Mesenteric fat pad (tissue), 1 donor: ENCODE measurements around the gene GAREM2. TPM values are rescaled to one million over a fixed set of nuclear protein-coding genes. Genes with fewer than 3 reads are reported as not detected.

Experiments used
- DNase-seq: peaks from one replicate; pipeline ENCODE4 v3.0.0-alpha.2; 2020; ENCODE audit warnings: low spot score
- long read RNA-seq: library from polyadenylated mRNA; unstranded; transcript quantifications from one replicate; pipeline ENCODE4 v2.0.0, GENCODE V29; 2020
- total RNA-seq: library from RNA; stranded (reverse); fragmentation: NEBNext Ultra II Directional; extraction: Animal tissue kit (Norgen Biotek cat#: 25700); gene quantifications from one replicate; pipeline ENCODE4 v1.2.1, GENCODE V29; 2021
- donor health status: DM: yes; HTN: yes; CAD: no.

Gene GAREM2
- 6.8 TPM for total RNA-seq
- long read RNA-seq, partial matches to known transcripts = 0 of 11 reads
- long read RNA-seq, other reads (novel, unspliced or antisense) = 11 of 11 reads

DNA sequence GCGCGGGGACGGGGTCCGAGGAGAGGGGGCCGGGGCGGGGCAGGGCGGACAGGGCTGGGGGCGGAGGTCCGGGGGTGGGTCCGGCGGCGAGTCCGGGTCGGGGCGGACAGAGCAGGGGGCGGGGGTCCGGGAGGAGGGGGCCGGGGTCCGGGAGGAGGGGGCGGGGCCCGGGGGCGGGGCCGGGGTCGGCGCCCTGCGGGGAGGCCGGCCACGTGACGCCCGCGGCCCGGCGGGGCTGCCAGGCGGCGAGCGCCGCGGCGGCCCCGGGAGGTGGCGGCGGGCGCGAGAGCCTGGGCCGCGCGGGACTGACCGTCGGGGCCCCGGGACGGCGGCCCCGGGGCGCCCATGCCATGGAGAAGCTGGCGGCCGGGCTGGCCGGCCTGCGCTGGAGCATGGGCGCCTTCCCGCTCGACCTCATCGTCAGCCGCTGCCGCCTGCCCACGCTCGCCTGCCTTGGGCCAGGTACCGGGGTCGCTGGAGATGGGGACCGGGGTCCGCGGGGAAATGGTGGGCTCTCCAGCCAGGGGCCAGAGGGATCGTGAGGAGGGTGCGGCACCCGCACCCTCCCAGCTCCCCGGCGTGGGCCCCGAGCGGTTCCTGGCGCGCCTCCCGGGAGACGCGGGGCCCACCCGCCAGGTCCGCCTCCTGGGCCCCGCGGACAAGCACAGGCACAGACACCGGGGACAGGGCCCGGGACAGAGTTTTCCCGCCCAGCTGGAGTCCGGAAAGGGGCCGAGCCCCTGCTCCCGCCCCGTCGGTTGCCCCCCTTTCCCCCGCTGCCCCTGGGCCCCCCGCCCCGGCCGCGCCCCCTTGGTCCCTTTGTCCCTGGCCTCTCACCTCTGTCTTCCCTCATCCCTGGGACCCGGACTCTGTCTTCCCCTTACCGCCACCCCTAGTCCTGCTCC lies at the start of gene GAREM2:
Gene GAREM2 (plus strand): TSS at position 218 of the 905 bp plus-strand sequence. CDS start 133 bp downstream, at position 351.
- DNase-seq = peak; percentile 83

DNA sequence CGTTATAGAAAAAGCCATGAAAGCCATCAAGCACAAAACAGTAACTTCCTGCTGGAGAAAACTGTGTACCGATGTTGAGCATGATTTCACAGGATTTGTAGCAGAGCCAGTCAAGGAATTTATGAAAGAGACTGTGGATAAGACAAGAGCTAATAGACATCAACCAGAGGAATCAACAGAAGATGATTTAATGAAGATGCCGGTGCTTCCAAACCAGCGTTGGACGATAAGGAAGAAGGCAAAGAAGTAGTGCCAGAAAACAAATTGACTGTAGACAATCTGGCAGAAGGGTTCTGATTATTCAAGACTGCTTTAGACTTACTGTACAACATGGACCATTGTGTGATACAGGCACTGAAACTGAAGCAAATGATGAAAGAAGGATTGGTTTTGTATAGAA lies 49.5 kb upstream of the GAREM2 start:
- no peak for DNase-seq

DNA sequence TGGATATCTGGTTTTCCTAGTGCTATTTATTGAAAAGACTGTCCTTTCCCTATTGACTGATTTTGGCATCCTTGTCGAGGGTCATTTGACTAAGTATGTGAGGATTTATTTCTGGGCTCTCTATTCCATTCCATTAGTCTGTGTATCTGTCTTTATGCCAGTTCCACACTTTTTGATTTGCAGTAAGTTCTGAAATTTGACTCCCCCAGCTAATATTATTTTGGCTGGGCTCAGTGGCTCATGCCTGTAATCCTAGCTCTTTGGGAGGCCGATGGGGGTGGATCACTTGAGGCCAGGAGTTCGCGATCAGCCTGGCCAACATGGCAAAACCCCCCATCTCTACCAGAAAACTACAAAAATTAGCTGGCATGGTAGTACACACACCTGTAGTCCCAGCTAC lies 46.8 kb upstream of the GAREM2 start:
- DNase-seq = no peak

DNA sequence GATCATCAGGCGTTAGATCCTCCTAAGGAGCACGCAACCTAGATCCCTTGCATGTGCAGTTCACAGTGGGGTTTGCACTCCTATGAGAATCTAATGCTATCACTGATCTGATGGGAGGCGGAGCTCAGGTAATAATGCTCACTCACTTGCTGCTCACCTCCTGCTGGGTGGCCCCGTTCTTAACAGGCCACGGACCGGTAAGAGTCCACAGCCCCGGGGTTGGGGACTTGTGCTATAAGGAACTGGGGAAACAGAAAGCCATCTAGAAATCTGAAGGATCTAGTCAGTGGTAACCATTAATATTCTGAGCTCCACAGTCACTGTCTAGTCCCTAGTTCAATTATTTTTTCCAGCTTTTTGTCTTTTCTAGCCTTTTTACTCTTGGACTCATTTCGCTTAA lies 44.7 kb upstream of the GAREM2 start:
- DNase-seq = no peak

DNA sequence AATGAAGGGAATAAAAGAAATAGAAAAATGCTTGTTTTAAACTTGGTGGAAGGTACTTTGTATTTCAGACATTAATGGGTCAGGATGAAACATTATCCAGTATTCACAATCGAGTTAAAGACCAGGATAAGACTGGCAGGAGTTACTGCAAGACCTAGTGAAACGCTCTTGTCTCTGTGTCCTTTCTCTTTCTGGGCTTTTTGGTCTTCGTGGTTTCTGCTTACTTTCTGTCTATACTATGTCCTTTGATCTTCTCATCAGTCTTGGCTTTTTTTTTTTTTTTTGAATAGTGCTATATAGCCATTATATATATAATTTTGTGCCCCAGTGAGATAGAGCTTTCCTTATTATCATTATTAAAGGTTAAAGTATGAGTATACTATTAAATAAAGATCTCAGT lies 42.1 kb upstream of the GAREM2 start:
- no peak for DNase-seq

DNA sequence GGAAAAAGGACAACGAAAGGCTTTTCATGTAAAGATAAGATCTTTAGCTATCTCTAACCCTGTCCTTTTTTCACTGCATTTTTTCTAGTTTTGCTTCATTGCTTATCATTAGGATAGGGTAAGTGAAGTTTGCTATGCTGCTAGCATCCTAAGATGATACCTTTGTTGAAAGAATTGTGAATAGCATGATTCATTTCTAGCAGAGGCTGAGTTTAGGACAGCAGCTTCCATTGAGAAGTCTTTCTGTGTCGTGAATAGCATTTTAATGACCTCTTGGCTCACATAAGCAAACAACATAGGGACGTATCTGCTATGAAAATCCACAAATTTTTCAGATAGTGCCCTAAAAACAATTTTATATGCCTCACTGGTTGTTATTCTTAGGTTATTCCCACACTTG lies 36.4 kb upstream of the GAREM2 start:
- no peak for DNase-seq

DNA sequence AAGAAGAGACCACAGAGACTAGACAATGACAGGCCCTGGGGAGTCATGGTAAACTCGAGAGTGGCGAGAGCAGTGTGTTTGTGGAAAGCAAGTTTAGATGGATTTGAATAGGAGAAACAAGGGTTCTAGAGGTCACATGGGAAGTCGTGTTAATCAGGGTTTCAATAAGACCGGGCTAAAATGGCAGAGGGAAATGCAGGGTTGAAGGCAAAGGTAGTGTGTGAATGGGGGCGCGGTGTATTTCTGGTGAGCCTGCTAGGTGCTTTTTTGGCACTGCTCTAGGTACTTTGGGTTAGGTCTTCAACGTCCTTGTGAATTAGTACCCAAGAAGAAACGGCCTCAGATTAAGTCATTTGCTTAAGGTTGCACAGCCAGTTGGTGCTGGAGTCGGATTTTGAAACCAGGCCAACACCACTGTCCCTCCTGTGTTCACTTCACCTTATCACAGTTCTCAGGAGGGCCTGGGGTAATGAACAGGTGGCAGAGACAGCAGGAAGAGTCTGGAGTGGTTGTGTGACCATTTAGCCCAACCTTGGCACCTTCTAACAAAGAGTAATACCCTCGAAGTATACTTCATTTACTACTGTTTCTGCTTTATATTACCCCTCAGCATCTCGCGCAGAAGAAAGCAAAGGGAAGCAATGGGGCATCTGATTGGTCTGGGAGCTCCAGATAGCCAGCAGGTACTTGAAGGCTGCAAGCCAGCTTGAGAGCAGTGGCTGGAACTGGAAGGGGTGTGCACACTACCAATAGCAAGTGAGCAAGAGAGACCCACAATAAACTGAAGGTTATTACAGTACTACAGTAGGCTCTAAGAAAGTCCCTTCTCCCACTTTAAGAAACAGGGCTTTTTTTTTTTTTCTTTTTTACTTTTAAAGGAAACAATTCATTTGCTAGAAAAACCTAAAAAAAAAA lies 33.4 kb upstream of the GAREM2 start:
- DNase-seq = no peak

DNA sequence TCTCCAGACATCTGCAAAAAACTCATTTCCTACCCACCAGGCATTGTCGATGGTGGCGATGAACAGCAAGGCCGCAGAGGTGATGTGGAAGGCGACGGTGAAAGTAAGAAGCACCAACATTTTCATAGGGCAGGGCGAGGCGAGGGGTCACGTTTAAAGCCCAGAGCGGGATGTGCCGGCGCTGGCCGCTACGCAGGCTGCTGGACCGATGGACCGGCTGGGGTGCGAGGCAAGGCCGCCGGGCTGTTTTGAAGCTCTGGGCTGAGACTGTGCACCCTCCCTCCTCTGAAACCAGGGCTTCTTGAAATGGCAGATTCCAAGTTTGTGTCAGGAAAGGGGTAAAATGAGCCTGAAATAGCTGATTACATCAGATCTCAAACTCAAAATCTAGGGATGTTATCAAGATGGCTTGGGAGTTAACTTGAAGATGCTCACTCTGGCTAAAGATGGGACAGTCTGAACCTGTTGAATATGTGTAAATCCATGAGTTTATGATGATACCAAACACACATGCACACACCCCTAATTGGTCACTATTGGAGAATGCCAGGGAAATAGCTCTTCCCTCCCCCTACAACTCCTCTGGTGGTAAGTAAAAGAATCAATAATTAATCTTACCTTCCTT lies 31.6 kb upstream of the GAREM2 start:
- no peak for DNase-seq

DNA sequence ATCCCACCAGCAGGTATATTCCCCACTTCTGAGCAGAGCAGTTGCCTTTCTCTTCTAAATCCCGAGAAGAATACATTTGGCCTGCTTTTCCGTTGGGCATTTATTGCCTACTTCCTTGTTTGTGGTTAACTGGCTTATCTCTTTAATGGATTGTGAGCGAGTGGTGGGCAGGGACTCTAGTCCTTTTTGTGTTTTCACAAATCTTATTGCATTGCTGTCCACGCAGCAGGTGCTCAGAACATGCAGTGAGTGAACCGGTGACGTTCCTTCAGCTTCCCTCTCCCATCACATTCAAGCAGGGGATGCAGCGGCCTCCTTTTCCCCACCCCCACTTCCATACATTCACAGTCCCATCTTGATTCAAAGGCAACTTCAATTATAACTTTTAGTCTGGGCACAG lies 28.9 kb upstream of the GAREM2 start:
- no peak for DNase-seq

DNA sequence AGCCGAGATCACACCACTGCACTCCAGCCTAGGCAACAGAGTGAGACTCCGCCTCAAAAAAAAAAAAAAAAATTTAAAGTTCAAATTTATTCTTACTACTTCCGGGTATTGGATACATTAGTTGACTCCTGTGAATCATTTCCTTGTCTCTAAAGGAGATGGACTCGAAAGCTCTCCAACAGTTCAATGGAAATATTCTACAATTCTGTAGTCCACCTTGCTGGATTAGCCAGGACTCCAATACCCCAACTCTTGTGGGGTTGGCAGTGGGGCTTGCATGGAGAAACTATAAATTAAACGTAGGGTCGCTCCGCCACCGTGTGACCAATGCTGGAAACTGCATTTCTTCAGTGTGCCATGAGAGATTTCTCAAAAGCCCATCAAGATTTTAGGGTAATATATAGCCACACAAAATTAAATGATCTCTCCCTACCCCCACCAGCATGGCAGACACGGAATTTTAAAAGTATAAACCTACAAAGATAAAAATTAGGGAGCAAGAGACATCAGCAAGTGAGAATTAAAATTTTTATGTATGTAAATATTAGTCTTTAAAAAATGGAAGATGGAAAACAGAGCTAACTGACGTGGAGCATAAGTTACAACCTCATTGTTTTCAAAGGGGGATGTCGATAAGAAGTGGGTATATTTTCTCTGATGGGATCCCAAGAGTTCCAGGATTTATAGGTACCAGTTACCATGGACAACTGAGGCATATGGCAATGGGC lies 27.8 kb upstream of the GAREM2 start:
- no peak for DNase-seq

DNA sequence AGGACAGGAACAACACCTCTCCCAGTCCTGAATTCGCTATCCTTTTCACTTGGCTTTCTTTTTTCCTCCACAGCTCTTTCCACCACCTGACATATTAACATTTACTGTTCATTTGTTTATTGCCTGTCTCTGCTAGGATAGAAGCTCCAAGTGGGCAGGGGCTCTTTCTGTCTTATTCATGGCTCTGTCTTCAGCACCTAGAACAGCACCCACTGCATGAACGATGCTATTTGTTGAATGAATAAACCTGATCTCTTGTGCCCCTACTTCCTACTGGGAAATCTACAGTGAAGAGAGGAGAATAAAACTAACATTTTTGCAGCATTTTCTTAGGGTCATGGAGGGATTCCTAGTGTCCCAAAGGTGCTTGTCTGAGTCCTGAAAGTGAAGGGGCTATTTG lies 24.4 kb upstream of the GAREM2 start:
- no peak for DNase-seq

DNA sequence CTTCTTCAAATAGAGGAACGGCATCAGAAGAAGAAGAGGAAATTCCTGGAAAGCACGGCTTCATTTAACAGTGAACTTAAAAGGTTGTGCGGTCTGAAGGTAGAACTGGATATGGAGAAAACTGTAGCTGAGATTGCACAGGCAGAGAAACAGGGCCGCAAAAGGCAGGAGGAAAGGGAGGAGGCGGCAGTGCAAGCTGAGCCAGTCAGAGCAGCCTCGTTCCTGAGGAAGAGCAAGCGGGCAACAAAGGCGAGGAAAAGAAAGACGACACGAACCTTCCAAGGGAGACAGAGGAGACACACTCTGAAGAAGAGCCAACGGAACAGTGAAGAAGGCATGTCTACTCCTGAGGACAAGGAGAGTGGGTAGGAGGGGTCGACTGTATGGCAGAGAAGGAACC lies 22.6 kb upstream of the GAREM2 start:
- DNase-seq = peak; percentile 72

DNA sequence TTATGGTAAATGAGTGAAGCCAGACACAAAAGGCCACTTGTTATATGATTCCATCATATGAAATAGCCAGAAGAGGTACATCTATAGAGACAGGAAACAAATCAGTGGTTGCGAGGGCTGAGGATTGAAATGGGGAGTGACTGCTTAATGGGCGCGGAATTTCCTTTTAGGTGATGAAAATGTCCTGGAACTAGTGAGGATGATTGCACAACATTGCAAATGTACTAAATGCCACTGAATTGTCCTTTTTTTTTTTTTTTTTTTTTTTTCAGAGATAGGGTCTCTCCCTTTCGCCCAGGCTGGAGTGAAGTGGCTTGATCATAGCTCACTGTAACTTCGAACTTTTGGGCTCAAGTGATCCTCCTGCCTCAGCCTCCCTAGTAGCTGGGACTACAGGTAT lies 15.3 kb upstream of the GAREM2 start:
- no peak for DNase-seq

DNA sequence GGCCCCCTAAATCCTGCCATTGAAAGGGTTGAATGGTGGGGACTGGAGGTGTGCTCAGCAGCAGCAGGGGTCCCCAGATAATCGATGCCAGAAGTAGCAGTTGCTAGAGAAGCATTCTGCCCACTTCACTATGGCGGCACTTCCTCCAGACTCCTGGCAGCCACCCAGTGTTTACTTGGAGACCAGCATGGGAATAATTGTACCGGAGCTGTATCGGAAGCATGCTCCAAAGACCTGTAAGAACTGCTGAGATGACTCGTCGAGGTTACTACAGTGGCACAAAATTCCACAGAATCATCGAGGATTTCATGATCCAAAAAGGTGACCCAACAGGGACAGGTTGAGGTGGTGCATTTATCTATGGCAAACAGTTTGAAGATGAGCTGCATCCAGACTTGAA lies 11.0 kb upstream of the GAREM2 start:
- peak; percentile 45 for DNase-seq

DNA sequence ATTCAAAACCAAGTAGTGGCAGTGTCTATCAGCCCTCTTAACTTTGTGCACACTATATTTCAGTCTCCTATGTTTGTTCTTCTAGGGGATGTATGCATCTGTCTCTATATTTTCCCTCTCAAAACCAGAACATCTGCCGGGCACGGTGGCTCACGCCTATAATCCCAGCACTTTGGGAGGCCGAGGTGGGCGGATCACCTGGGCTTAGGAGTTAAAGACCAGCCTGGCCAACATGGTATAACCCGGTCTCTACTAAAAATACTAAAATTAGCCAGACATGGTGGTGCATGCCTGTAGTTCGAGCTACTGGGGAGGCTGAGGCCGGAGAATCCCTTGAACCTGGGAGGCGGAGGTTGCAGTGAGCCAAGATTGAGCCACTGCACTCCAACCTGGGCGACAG lies 9.9 kb upstream of the GAREM2 start:
- no peak for DNase-seq

DNA sequence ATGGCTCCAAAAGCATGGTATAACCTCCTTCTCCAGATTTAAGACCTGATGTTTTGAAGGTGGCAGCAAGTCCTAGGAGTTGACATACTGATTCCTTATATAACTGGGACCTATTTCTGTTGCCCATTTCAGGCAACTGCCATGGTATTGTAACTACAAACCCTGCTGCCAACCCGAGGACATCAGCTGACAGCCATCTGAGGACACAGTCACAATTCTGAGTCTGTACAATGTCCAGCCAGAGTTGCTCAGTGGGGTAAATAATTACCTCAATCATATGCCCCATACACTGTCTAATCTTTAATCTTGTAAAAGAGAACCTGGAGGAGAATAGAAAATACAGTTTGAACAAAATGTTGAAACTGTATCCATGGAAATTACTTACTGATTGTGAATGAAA lies 8.7 kb upstream of the GAREM2 start:
- no peak for DNase-seq

DNA sequence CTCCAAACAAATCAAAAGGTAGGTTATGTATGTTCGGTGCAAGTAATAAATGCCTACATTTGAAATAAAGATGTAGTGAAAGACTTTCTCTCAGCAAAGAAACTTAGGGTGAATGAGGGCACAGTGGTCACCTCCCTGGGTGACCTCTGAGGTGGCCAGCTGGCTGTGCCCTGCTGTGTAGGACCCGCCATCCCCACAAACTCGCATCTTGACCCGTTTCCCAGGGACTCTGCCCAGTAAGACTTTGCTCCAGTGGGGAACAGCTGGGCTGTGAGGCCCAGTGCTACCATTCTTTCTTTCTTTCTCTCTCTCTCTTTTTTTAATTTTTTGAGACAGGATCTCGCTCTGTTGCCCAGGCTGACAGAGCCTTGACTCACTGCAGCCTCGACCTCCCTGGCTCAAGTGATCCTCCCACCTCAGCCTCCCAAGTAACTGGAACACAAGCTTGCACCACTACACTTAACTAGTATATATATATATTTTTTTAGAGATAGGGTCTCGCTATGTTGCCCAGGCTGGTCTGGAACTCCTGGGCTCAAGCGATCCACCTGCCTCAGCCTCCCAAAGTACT lies 8.2 kb upstream of the GAREM2 start:
- peak; percentile 72 for DNase-seq

DNA sequence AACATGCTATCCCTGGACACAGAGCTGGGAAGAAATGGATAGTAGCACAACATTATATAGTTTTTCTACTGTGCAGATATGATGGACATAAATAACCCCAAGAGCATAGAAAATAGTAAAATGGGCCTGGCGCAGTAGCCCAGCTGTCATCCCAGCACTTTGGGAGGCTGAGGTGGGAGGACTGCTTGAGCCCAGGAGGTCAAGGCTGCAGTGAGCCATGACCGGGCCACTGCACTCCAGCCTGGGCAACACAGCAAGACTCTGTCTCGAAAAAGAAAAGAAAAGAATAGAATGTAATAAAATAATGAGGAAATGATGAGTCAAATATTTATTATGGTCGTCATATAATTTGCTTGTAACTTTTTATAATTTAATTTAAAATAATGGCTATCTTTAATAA lies 7.5 kb upstream of the GAREM2 start:
- DNase-seq = peak; percentile 22

DNA sequence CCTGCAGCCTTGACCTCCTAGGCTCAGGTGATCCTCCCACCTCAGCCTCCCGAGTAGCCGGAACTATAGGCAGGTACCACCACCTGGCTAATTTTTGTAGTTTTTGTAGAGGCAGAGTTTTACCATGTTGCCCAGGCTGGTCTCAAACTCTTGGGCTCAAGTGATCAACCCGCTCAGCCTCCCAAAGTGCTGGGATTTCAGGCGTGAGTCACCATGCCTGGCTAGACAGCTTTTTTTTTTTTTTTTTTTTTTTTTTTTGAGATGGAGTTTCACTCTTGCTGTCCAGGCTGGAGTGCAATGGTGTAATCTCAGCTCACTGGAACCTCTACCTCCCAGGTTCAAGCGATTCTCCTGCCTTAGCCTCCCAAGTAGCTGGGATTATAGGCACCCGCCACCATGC lies 6.3 kb upstream of the GAREM2 start:
- DNase-seq = peak; percentile 33

DNA sequence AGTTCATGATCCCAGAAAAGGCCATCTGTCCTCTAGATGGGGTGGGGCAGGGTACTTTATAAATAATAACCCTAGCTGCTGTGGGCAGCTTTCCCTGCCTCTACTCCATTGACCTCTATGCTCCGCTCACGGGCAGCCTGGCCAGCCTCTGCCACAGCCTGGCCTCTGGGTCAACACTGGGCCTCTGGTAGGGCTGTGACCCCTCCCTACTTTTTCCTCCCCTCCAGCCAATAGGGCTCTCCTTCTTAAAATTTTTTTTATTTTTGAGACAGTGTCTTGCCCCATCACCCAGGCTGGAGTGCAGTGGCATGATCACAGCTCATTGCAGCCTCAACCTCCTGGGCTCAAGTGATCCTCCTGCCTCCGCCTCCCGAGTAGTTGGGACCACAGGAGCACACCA lies 4.1 kb upstream of the GAREM2 start:
- DNase-seq = peak; percentile 53

DNA sequence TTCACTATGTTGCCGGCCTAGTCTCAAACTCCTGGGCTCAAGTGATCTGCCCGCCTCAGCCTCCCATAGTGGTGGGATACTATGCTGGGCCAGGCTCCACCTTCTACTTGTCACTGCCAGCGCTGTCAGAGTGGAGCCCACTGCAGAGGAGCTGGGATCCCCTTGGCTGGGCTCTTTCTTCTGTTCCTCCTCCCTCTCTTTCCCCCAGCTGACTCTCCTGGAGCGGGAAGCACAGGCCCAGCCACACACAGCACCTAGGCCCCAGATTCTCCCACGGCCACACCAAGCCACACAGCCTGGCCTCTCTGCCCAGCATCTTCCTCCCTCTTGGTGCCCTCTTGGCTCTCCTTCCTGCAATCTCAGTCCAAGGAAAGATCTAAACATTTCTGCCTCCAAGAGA lies 3.7 kb upstream of the GAREM2 start:
- DNase-seq = peak; percentile 41
